Activated effector memory CD4-positive, alpha-beta T cell treated with Interleukin-2 at 50 U/mL for 16 hours (primary cell): ENCODE results near the gene IL4R.
"Not testable (repeated sequence)": the region's sequence is repeated elsewhere in the genome, so short reads cannot be mapped to it uniquely, and the experiment has no call there.

Experiments used
- DNase-seq: peaks from one replicate; pipeline ENCODE4 v3.0.0-alpha.2; 2020

The IL4R gene

GRCh38 chr16:27408012-27408601 lies 94.3 kb downstream of the IL4R start:
- DNase-seq: no peak

- DNase-seq: no peak
These were observed 94.8 kb downstream of the IL4R start for GRCh38 chr16:27408602-27409031.

- not testable (repeated sequence) for DNase-seq
These were observed 96.2 kb downstream of the IL4R start for GRCh38 chr16:27409958-27410357.

- no peak for DNase-seq
These were observed 97.0 kb downstream of the IL4R start for GRCh38 chr16:27410761-27411160.

- DNase-seq: no peak
These were observed 100.2 kb downstream of the IL4R start for GRCh38 chr16:27413956-27414355.
